ENCODE measurements around the gene COL20A1. TPM values are rescaled to one million over a fixed set of nuclear protein-coding genes. Genes with fewer than 3 reads are reported as not detected.

Gene COL20A1
- total and polyA plus RNA-seq, 7 experiments from 2014 or later = 0.08 TPM; not detected in 6

DNA sequence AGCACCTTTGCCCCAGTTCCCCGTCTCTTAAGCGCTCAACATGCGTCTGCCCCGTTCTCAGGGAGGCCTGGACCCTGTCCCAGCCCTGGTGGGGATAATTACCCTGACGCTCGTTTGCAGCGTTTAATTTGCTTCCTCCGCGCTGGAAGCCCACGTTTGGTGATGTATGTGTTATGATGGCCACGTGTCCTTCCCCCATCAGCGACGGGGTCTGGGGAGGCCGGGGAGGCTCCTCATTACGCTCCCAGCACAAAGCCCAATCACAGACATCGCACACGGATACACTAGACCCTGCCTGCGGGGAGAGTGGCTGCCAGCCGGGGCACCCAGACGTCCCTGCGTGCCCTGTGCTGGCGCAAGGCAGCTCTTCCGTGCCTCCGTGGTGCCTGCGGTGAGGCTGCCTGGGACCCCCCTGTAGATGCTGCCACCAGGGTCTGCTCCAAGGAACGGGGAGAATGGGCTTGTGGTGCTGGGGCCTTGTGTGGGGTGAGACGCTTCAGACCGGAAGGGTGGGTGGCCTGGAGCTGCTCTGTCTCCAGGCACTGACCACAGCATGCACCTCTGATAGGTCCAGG, 78.4 kb downstream of the COL20A1 start:
- intact Hi-C loops (cut with micrococcal nuclease) = no loop called here
- ChIA-PET CTCF (no interaction called here), POLR2A (no interaction called here)
- no peak for ATAC-seq
- H3K4me3 ChIP-seq (ENCODE audit: low read length) = no peak overlapping the region
- Mint-ChIP-seq H3K27ac (no peak overlapping the region), H3K27me3 (peaks cover 3 to 15% (median 6%) of the 10 kb centered on the region in 5 donors), H3K9me3 (peaks cover 0 to 1% (median 0%) of the 10 kb centered on the region in 11 donors), H3K36me3 (no peaks in the 10 kb centered on the region), H3K4me1 (no peaks in the 10 kb centered on the region), H3K4me3 (no peak overlapping the region)
- no peaks in the 10 kb centered on the region for H3K9me3 ChIP-seq (ENCODE audit: control insufficient read depth in 2 of 3, low read length in 3 of 3)
- H3K27ac ChIP-seq (ENCODE audit: low read depth, low read length) = no peak overlapping the region
- H3K4me1 ChIP-seq (ENCODE audit: control insufficient read depth in 2 of 2, insufficient read depth in 2 of 2, low read length in 2 of 2) = no peaks in the 10 kb centered on the region
- no peaks in the 10 kb centered on the region for H3K27me3 ChIP-seq (ENCODE audit: control insufficient read depth in 2 of 2, insufficient read depth in 2 of 2, low read length in 2 of 2)
- no peak for DNase-seq
- H3K36me3 ChIP-seq (ENCODE audit: control insufficient read depth in 2 of 3, insufficient read depth in 3 of 3, low read length in 3 of 3) = no peaks in the 10 kb centered on the region

DNA sequence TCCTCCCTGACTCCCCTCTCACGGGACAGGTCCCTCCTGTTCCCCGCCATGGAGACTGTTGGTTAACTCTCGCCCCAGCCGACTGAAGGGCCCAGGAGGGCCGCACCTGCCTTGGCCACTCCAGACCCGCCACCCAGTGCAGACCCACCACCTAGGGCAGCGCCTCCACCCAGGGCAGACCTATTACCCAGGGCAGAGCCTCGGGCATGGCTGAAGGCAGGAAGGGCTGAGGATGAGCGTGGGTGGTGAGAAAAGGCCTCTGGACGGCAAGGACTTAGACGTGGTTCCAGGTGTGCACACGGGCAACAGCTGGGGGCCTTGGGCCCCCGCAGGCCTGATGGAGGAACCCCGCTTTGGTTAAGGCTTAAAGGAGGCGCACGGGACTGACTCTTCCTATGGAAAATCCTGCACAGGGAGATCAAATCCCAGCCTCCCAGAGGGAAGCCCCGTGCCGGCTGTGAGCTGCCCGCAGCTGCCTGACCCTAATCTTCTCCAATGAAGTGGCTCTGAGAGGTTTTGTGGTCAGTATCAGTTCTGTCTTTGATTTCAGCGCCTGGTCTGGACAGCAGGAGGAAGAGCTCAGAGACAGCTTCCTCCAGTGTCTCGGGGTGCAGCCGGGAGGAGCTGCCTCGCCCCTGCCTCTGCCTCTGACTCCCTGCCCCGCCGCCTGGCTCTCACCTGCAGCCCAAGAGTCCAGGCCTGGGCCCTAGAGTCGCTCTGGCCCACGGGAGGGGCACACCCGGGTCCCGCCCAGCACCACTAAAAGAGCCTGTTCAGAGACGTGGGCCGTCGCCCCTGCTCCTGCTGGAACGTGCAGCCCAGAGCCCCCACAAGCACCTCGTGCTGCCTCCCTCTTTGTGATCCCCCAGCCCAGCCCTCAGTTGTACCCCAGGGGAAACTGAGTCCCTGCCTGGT, 80.2 kb downstream of the COL20A1 start:
- H3K27me3 ChIP-seq (ENCODE audit: control insufficient read depth in 2 of 2, insufficient read depth in 2 of 2, low read length in 2 of 2) = no peaks in the 10 kb centered on the region
- Mint-ChIP-seq H3K4me3 (no peak overlapping the region), H3K27me3 (peaks cover 3 to 19% (median 14%) of the 10 kb centered on the region in 5 donors), H3K27ac (no peak overlapping the region), H3K9me3 (peaks cover 0 to 1% (median 0%) of the 10 kb centered on the region in 11 donors), H3K4me1 (peaks cover 0 to 3% (median 0%) of the 10 kb centered on the region in 7 donors), H3K36me3 (no peaks in the 10 kb centered on the region)
- no peaks in the 10 kb centered on the region for H3K9me3 ChIP-seq (ENCODE audit: control insufficient read depth in 2 of 3, low read length in 3 of 3)
- no peaks in the 10 kb centered on the region for H3K36me3 ChIP-seq (ENCODE audit: control insufficient read depth in 2 of 3, insufficient read depth in 3 of 3, low read length in 3 of 3)
- no peak overlapping the region for H3K4me3 ChIP-seq (ENCODE audit: low read length)
- intact Hi-C loops (cut with micrococcal nuclease) = no loop called here
- ATAC-seq = no peak
- H3K27ac ChIP-seq (ENCODE audit: low read depth, low read length) = no peak overlapping the region
- ChIA-PET CTCF (no interaction called here), POLR2A (no interaction called here)
- H3K4me1 ChIP-seq (ENCODE audit: control insufficient read depth in 2 of 2, insufficient read depth in 2 of 2, low read length in 2 of 2) = no peaks in the 10 kb centered on the region
- DNase-seq = no peak

DNA sequence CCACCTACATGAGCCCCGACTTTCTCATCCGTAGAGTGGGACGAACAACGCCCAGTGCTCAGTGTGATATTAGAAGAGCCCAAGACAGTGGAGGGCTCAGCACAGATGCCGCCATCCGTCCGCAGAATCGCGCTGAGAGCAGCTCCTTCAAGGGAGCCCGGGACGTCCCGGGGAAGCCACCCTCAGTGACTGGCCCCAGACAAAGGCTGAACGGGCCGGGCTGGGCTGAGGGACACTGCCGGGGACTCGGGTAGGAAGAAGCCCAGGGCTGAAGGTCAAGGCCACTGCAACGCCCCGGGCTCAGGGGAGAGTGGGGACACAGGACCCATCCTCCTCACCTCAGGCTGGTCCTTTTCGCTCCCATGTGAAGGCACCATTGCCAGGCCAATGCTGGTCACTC, 81.0 kb downstream of the COL20A1 start:
- H3K4me1 Mint-ChIP-seq = peaks cover 0 to 3% (median 0%) of the 10 kb centered on the region in 7 donors
- intact Hi-C loops (cut with micrococcal nuclease) = no loop called here
- peaks cover 6 to 24% (median 21%) of the 10 kb centered on the region in 5 donors for H3K27me3 Mint-ChIP-seq
- Histone ChIP-seq H3K27ac (ENCODE audit: low read depth, low read length) (no peak overlapping the region), H3K4me3 (ENCODE audit: low read length) (no peak overlapping the region), H3K4me1 (ENCODE audit: control insufficient read depth in 2 of 2, insufficient read depth in 2 of 2, low read length in 2 of 2) (no peaks in the 10 kb centered on the region), H3K9me3 (ENCODE audit: control insufficient read depth in 2 of 3, low read length in 3 of 3) (no peaks in the 10 kb centered on the region), H3K36me3 (ENCODE audit: control insufficient read depth in 2 of 3, insufficient read depth in 3 of 3, low read length in 3 of 3) (no peaks in the 10 kb centered on the region), H3K27me3 (ENCODE audit: control insufficient read depth in 2 of 2, insufficient read depth in 2 of 2, low read length in 2 of 2) (no peaks in the 10 kb centered on the region)
- H3K36me3 Mint-ChIP-seq = no peaks in the 10 kb centered on the region
- POLR2A ChIA-PET = no interaction called here
- H3K9me3 Mint-ChIP-seq = peaks cover 0 to 1% (median 0%) of the 10 kb centered on the region in 11 donors
- no peak for ATAC-seq
- H3K27ac Mint-ChIP-seq = no peak overlapping the region
- CTCF ChIA-PET = no interaction called here
- no peak for DNase-seq
- H3K4me3 Mint-ChIP-seq = no peak overlapping the region

- Histone ChIP-seq H3K27ac (ENCODE audit: low read depth, low read length) (no peak overlapping the region), H3K27me3 (ENCODE audit: control insufficient read depth in 2 of 2, insufficient read depth in 2 of 2, low read length in 2 of 2) (no peaks in the 10 kb centered on the region), H3K36me3 (ENCODE audit: control insufficient read depth in 2 of 3, insufficient read depth in 3 of 3, low read length in 3 of 3) (no peaks in the 10 kb centered on the region), H3K4me3 (ENCODE audit: low read length) (no peak overlapping the region), H3K4me1 (ENCODE audit: control insufficient read depth in 2 of 2, insufficient read depth in 2 of 2, low read length in 2 of 2) (no peaks in the 10 kb centered on the region), H3K9me3 (ENCODE audit: control insufficient read depth in 2 of 3, low read length in 3 of 3) (no peaks in the 10 kb centered on the region)
- Mint-ChIP-seq H3K9me3 (no peaks in the 10 kb centered on the region), H3K4me1 (peaks cover 0 to 3% (median 0%) of the 10 kb centered on the region in 7 donors), H3K27ac (no peak overlapping the region), H3K36me3 (no peaks in the 10 kb centered on the region), H3K4me3 (no peak overlapping the region), H3K27me3 (peaks cover 6 to 26% (median 21%) of the 10 kb centered on the region in 5 donors)
- intact Hi-C loops (cut with micrococcal nuclease) = no loop called here
- ChIA-PET CTCF (interaction anchor here (0.6 kb wide), 1 partner anchor 47 kb away, joined by 3 read pairs; no protein-coding TSS in a partner anchor), POLR2A (no interaction called here)
- no peak for DNase-seq
- no peak for ATAC-seq
Observed at GRCh38 chr20:63374504-63374903, 81.5 kb downstream of the COL20A1 start.

GRCh38 chr20:63375438-63375837, 82.5 kb downstream of the COL20A1 start:
- Mint-ChIP-seq H3K4me1 (peaks cover 0 to 3% (median 0%) of the 10 kb centered on the region in 7 donors), H3K27me3 (peaks cover 6 to 27% (median 21%) of the 10 kb centered on the region in 5 donors), H3K9me3 (no peaks in the 10 kb centered on the region), H3K36me3 (no peaks in the 10 kb centered on the region), H3K4me3 (no peak overlapping the region), H3K27ac (no peak overlapping the region)
- no peaks in the 10 kb centered on the region for H3K9me3 ChIP-seq (ENCODE audit: control insufficient read depth in 2 of 3, low read length in 3 of 3)
- intact Hi-C loops (cut with micrococcal nuclease) = no loop called here
- POLR2A ChIA-PET = no interaction called here
- CTCF ChIA-PET = no interaction called here
- no peak overlapping the region for H3K4me3 ChIP-seq (ENCODE audit: low read length)
- ATAC-seq (no peak), DNase-seq (no peak)
- H3K27me3 ChIP-seq (ENCODE audit: control insufficient read depth in 2 of 2, insufficient read depth in 2 of 2, low read length in 2 of 2) = no peaks in the 10 kb centered on the region
- H3K36me3 ChIP-seq (ENCODE audit: control insufficient read depth in 2 of 3, insufficient read depth in 3 of 3, low read length in 3 of 3) = no peaks in the 10 kb centered on the region
- H3K4me1 ChIP-seq (ENCODE audit: control insufficient read depth in 2 of 2, insufficient read depth in 2 of 2, low read length in 2 of 2) = no peaks in the 10 kb centered on the region
- H3K27ac ChIP-seq (ENCODE audit: low read depth, low read length) = no peak overlapping the region

DNA sequence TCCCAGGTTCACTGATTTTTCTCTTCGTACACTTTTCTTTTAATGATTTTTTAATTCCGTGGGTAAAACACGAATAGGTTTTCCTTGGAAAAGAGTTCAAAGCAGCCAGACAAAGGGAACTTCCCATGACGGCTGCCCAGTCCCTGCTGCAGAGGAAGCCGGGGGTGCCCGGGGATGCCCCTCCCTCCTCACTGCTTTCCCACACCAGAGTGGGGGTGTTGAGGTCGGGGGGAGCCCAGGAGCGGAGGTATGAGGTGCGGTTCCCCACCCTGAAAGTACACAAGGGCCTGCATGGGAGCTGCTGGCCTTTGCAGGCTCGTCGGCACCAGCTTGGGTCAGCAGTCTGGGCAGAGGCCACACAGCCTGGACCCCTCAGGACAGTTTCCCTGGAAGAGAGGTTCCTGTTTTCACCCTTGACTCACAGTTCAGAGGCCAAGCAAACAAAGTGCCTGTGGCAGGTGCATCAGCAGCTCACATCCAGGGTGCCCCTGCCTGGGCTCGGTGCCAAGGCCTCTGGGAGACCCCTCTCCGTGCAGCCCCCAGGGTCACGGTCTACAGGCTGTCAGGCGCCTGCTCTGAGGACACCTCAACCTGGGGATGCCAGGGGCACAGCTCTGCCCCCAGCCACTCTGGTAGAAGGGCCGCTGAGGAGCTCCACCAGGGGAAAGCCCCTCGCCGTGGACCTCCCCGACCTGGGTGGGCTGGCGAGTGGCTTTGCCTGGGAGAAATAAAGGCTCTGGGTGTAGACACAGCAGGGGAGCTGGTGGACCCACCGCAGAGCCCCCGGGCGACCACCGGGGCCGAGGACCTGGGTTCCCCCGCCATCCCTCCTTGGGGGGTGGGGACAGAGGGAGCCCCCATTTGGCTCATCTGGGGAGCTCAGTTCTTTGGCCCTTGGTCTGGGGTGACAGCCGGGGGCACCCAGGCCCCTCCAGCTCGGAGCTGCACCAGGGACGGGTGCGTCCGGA, 83.6 kb downstream of the COL20A1 start:
- H3K9me3 Mint-ChIP-seq = no peaks in the 10 kb centered on the region
- Histone ChIP-seq H3K27me3 (ENCODE audit: control insufficient read depth in 2 of 2, insufficient read depth in 2 of 2, low read length in 2 of 2) (no peaks in the 10 kb centered on the region), H3K4me3 (ENCODE audit: low read length) (no peak overlapping the region), H3K9me3 (ENCODE audit: control insufficient read depth in 2 of 3, low read length in 3 of 3) (no peaks in the 10 kb centered on the region), H3K27ac (ENCODE audit: low read depth, low read length) (no peak overlapping the region), H3K36me3 (ENCODE audit: control insufficient read depth in 2 of 3, insufficient read depth in 3 of 3, low read length in 3 of 3) (no peaks in the 10 kb centered on the region), H3K4me1 (ENCODE audit: control insufficient read depth in 2 of 2, insufficient read depth in 2 of 2, low read length in 2 of 2) (no peaks in the 10 kb centered on the region)
- peaks cover 6 to 27% (median 17%) of the 10 kb centered on the region in 5 donors for H3K27me3 Mint-ChIP-seq
- ChIA-PET CTCF (interaction anchor here (2.3 kb wide), 1 partner anchor 153 kb away, joined by 6 read pairs; no protein-coding TSS in a partner anchor), POLR2A (no interaction called here)
- ATAC-seq = no peak
- no peak for DNase-seq
- no peaks in the 10 kb centered on the region for H3K36me3 Mint-ChIP-seq
- H3K27ac Mint-ChIP-seq = no peak overlapping the region
- intact Hi-C loops (cut with micrococcal nuclease) = no loop called here
- peaks cover 0 to 3% (median 0%) of the 10 kb centered on the region in 7 donors for H3K4me1 Mint-ChIP-seq
- no peak overlapping the region for H3K4me3 Mint-ChIP-seq

All from naive thymus-derived CD4-positive, alpha-beta T cell (primary cell).